Type B pancreatic cell (in vitro differentiated cells): ENCODE measurements around the gene CPEB3. TPM values are rescaled to one million over a fixed set of nuclear protein-coding genes. Genes with fewer than 3 reads are reported as not detected.

Experiments used
- DNase-seq: peaks from one replicate; pipeline ENCODE4 v3.0.0; 2021; ENCODE audit warnings: mixed read lengths; ENCODE audit not compliant: unreplicated experiment; ENCODE audit errors: extremely low spot score
- H3K27ac Mint-ChIP-seq: 2 replicates; pipeline ENCODE4 v1.8.0; 2021; ENCODE audit warnings: mild to moderate bottlenecking, mixed read lengths
- H3K27me3 Mint-ChIP-seq: 2 replicates; pipeline ENCODE4 v1.8.0; 2021; ENCODE audit warnings: mixed read lengths
- H3K36me3 Mint-ChIP-seq: 2 replicates; pipeline ENCODE4 v1.8.0; 2021; ENCODE audit warnings: mixed read lengths
- H3K4me1 Mint-ChIP-seq: one replicate; pipeline ENCODE4 v1.8.0; 2021; ENCODE audit warnings: mixed read lengths; ENCODE audit not compliant: unreplicated experiment
- H3K4me3 Mint-ChIP-seq: 2 replicates; pipeline ENCODE4 v1.8.0; 2021; ENCODE audit warnings: mild to moderate bottlenecking, mixed read lengths
- H3K9me3 Mint-ChIP-seq: 2 replicates; pipeline ENCODE4 v1.8.0; 2021; ENCODE audit warnings: mixed read lengths
- CTCF ChIP-seq: fragments of 200-600 bp; sonication (generic); conservative IDR thresholded peaks from 2 replicates; pipeline ENCODE4 v1.5.0; 2021; ENCODE audit warnings: antibody characterized with exemption, mild to moderate bottlenecking
- total RNA-seq: library from RNA; stranded (reverse); gene quantifications from 2 replicates; pipeline ENCODE4 v1.2.1, GENCODE V29; 2021; ENCODE audit warnings: low replicate concordance

CPEB3 gene
- total RNA-seq, 1 donor from 2014 or later: 2.3 TPM

GRCh38 chr10:92014620-92015019, 276.3 kb downstream of the CPEB3 start:
- no peaks in the 10 kb centered on the region for H3K27me3 Mint-ChIP-seq
- no peaks in the 10 kb centered on the region for H3K4me1 Mint-ChIP-seq
- no peak for DNase-seq
- peaks cover 36% of the 10 kb centered on the region for H3K36me3 Mint-ChIP-seq
- H3K4me3 Mint-ChIP-seq: no peak overlapping the region
- H3K27ac Mint-ChIP-seq: no peak overlapping the region
- no peaks in the 10 kb centered on the region for H3K9me3 Mint-ChIP-seq
- TF ChIP-seq CTCF: no peak

DNA sequence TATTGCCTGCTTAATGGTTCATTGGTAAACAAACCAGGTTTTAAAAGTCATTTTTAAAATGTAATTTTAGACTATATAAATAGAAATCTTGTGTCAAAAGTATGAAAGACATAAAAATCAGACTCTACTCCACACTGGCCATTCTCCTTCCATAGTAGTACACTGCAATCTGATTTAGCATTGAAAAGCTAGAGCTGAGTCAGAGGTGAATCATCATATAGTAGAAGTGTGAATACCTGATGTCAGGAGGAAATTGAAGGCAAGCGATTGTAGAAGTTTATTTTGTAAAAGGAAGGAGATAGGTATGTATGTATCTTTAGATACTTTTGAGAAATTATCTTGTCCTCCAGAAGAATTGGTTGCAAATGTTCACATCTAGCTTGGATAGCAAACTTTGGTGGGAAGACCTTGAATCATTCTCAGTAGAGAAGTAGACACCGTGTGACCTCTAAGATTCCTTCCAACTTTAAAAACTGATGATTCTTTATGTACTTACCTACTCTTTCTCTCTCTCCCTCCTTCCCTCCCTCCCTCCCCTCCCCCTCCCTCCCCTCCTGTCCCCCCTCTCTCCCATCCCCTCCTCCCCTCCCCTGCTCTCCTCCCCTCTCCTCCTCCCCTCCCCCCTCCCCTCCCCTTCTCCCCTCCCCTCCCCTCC, 279.2 kb downstream of the CPEB3 start:
- TF ChIP-seq CTCF: no peak
- H3K4me1 Mint-ChIP-seq: no peaks in the 10 kb centered on the region
- no peak overlapping the region for H3K4me3 Mint-ChIP-seq
- H3K36me3 Mint-ChIP-seq: peaks cover 21% of the 10 kb centered on the region
- H3K9me3 Mint-ChIP-seq: no peaks in the 10 kb centered on the region
- no peak overlapping the region for H3K27ac Mint-ChIP-seq
- H3K27me3 Mint-ChIP-seq: no peaks in the 10 kb centered on the region
- DNase-seq: no peak

DNA sequence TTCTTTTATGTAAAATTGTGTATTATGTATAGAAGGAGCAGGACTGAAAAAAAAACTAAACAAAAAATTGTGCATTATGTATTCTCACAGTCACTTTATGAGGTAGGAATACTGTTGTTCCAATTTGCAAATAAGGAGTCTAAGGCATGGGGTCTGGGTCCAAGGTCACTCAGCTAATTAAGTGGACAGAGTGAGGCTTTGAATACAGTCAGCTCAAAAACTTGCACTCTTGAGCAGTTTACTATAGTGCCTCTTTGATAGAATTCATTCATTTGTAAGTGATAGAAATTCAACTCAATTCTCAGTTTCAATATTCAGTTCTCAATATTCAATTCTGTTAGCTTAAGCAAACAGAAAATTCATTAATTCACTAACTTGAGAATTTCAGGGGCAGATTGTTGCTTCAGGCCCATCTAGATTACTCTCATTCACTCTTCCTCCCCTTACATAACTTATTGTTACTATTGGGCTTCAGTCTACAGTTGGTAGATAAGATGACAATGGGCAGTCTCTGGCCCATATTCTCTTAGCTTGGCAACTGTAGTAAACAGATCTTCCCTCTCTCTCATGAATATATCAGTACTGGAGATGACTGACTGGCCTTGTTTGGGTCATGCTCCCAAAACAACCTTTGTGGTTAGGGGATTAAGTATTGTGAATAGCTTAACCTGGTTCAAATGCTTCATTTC, 280.7 kb downstream of the CPEB3 start:
- TF ChIP-seq CTCF: no peak
- Mint-ChIP-seq H3K9me3 (no peaks in the 10 kb centered on the region), H3K27me3 (no peaks in the 10 kb centered on the region), H3K27ac (no peak overlapping the region), H3K4me3 (no peak overlapping the region), H3K4me1 (no peaks in the 10 kb centered on the region), H3K36me3 (peaks cover 23% of the 10 kb centered on the region)
- DNase-seq: no peak

DNA sequence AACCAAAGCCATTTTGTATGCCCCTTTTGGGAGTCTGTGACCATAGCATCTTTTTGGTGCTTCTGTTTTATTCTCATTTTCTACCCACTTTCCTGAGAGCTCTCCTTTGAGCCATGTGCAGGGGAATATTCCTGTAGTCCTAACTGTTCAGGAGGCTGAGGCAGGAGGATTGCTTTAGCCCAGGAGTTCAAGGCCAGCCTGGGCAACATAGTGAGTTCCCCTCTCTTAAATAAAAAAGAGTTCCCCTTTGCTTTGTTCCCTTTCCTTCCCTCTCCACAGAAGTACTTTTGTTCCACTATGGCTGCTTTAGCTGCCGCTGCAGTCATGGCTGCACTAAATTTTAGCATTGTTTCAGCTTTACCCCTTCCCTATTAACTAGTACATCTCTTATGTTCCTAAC, 281.4 kb downstream of the CPEB3 start:
- no peak for TF ChIP-seq CTCF
- DNase-seq: no peak
- Mint-ChIP-seq H3K36me3 (peaks cover 31% of the 10 kb centered on the region), H3K4me3 (no peak overlapping the region), H3K27me3 (no peaks in the 10 kb centered on the region), H3K27ac (no peak overlapping the region), H3K4me1 (no peaks in the 10 kb centered on the region), H3K9me3 (no peaks in the 10 kb centered on the region)

DNA sequence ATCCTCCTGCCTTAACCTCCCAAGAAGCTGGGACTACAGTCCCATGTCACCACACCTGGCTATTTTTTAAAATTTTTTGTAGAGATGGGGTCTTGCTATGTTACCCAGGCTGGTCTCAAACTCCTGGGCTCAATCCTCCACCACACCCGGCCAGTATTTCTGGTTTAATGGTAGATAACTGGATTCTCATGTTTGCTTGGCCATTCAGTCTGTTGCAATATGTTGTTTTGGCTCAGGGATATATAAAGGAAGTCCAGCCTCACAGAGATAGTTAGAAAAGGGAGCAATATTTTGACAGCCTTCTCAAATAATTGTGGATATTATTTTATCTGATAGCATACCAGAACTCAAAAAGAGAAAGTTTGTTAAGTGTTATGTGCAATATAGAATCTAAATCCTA, 284.9 kb downstream of the CPEB3 start:
- no peaks in the 10 kb centered on the region for H3K4me1 Mint-ChIP-seq
- no peak for TF ChIP-seq CTCF
- DNase-seq: no peak
- H3K4me3 Mint-ChIP-seq: no peak overlapping the region
- H3K9me3 Mint-ChIP-seq: peaks cover 5% of the 10 kb centered on the region
- no peaks in the 10 kb centered on the region for H3K27me3 Mint-ChIP-seq
- no peak overlapping the region for H3K27ac Mint-ChIP-seq
- peaks cover 41% of the 10 kb centered on the region for H3K36me3 Mint-ChIP-seq
